Measurements from ENCODE around the gene HOXC11. TPM values are rescaled to one million over a fixed set of nuclear protein-coding genes. Genes with fewer than 3 reads are reported as not detected.

Gene HOXC11
- total and polyA plus RNA-seq, 10 of the 15 experiments (the other 5 are each of a cell fraction or from before 2014, with no cell fraction given), result not detected

DNA sequence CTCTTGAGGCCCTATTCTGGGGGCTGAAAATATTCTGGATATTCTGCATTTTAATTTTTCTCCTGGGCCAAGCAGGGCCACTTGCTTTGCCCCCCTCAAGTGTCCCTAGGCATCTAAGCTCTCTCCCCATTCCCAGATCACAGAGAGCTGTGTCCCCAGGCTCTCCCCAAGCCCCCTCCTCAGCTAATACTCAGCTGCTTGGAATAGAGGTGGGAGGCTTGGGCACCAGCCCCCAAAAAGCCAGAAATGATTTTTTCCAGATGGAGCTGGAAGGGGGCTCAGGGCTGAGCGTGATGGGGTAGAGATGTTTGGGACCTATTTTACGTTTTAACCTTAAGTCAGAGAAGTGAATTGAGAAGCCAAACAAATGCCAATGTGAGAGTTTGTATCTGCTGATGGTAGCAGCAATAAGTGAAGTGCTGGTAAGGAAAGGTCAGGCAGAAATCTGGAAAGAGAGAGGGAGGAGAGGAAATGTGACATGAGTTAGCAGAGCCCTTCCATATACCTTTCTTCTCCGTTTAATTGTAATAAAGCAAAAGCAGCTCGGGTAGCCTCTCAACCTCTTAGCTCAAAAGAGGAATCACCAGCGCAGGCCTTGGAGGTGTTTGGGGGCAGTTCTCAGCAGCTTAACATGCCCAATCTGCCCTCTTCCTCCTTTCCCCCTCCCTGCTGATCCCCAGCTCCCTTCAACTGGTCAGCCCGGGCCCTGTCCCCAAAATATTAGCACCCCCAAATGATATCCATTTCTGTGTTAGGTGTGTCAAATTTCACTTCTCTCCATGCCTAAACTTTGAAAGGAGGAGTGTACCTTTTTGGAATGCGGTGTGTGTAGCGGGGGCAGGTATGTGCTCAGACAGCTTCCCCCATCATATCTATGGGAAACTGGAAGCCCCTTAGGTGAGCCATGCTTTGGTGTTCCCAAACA, 50.3 kb downstream of the HOXC11 start (continued):
- TF ChIP-seq, protein P1, sequence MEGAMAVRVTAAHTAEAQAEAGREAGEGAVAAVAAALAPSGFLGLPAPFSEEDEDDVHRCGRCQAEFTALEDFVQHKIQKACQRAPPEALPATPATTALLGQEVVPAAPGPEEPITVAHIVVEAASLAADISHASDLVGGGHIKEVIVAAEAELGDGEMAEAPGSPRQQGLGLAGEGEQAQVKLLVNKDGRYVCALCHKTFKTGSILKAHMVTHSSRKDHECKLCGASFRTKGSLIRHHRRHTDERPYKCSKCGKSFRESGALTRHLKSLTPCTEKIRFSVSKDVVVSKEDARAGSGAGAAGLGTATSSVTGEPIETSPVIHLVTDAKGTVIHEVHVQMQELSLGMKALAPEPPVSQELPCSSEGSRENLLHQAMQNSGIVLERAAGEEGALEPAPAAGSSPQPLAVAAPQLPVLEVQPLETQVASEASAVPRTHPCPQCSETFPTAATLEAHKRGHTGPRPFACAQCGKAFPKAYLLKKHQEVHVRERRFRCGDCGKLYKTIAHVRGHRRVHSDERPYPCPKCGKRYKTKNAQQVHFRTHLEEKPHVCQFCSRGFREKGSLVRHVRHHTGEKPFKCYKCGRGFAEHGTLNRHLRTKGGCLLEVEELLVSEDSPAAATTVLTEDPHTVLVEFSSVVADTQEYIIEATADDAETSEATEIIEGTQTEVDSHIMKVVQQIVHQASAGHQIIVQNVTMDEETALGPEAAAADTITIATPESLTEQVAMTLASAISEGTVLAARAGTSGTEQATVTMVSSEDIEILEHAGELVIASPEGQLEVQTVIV (IDR thresholded peaks at IDR 0.05; ENCODE audit: borderline replicate concordance, partially characterized antibody), result no peak
- TF ChIP-seq PAX5 (IDR thresholded peaks at IDR 0.05; ENCODE audit: borderline replicate concordance, low read depth, low read length), result no peak

DNA sequence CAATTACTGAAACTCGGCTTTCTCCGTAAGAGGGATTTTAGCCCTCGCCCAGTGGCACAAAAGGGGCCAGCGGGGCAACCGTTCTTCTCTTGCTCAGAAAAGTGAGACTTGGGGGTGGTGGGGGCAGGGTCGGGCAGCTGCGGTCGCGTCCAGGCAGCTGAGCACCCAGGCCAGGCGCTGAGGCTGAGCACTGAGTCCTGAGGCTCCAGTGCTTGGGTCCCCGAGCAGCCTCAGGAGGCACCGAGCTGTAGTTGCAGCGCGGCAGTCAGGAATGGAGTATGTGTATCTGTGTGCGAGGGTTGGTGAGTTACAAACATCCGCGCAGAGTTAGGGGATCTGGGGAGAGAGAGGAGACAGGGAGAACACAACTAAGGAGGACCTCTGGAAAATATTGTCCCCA, 51.2 kb downstream of the HOXC11 start:
- Histone ChIP-seq H3K9ac (ENCODE audit: control insufficient read depth, insufficient read depth, low read length) (no peak overlapping the region), H3K27ac (ENCODE audit: control insufficient read depth, insufficient read depth) (no peak overlapping the region)
- WGBS (ENCODE audit: insufficient coverage, insufficient replicate concordance, low lambda C conversion rate, missing lambda C conversion rate), result 73% methylated on average over 17 of the region's 17 CpGs

More for the DNA sequence above, 51.2 kb downstream of the HOXC11 start:
- peaks cover 16% of the 10 kb centered on the region for H3K4me1 ChIP-seq (ENCODE audit: control insufficient read depth, insufficient read depth, low read length)
- H3K9me3 ChIP-seq (replicated peaks; ENCODE audit: control insufficient read depth, insufficient read depth, low read length), result no peaks in the 10 kb centered on the region
- intact Hi-C loops (cut with micrococcal nuclease; ENCODE audit: unreplicated experiment) (no loop called here), in situ Hi-C loops (cut with MboI) (loop anchor here (10.0 kb wide), 2 partner anchors 171 to 341 kb away; partner anchors contain the start of gene GPR84)
- DNase-seq (ENCODE audit: low read depth, low spot score), result no peak
- peaks cover 5 to 10% of the 10 kb centered on the region in 2 experiments for H3K27me3 ChIP-seq (replicated peaks in 1 of 2; ENCODE audit: control insufficient read depth in 2 of 2, insufficient read depth in 2 of 2, low read length in 1 of 2)
- ChIA-PET POLR2A (interaction anchor here (0.6 to 1.6 kb wide), 5 partner anchors 8 to 183 kb away, joined by 3 to 5 read pairs (median 3); no protein-coding TSS in a partner anchor), RAD21 (ENCODE audit: unreplicated experiment) (interaction anchor here (1.5 to 1.6 kb wide), 2 partner anchors 15 to 17 kb away, joined by 5 read pairs; partner anchors contain the start of gene HOXC8), SMC1A (ENCODE audit: uncharacterized antibody, unreplicated experiment) (interaction anchor here (0.6 to 2.3 kb wide), 12 partner anchors 8 to 192 kb away, joined by 3 to 22 read pairs (median 5); partner anchors contain the start of genes HOXC4, HOXC5 and SMUG1), CTCF (interaction anchor here (1.9 to 13.4 kb wide), 8 partner anchors 8 to 184 kb away, joined by 6 to 343 read pairs (median 18); partner anchors contain the start of genes HOXC10, HOXC4, HOXC5 and HOXC8)
- ATAC-seq, result no peak
- H3K79me2 ChIP-seq (ENCODE audit: control insufficient read depth, insufficient read depth, low read length), result no peaks in the 10 kb centered on the region
- BruUV-seq (replicated peaks), result no TSS peak
- no peak for FAIRE-seq
- H4K20me1 ChIP-seq (ENCODE audit: control insufficient read depth, insufficient read depth), result no peaks in the 10 kb centered on the region
- H3K4me2 ChIP-seq (ENCODE audit: control insufficient read depth, insufficient read depth), result no peak overlapping the region
- TF ChIP-seq, protein P1 (IDR thresholded peaks at IDR 0.05; ENCODE audit: borderline replicate concordance, partially characterized antibody), result no peak
- TF ChIP-seq SMARCA5 (IDR thresholded peaks at IDR 0.05) (no peak), PAX5 (IDR thresholded peaks at IDR 0.05; ENCODE audit: borderline replicate concordance, low read depth, low read length) (no peak), POLR2AphosphoS2 (IDR thresholded peaks at IDR 0.05; ENCODE audit: low read depth, low read length) (no peak), SMAD5 (IDR thresholded peaks at IDR 0.05; ENCODE audit: low read depth) (no peak), FOXK2 (IDR thresholded peaks at IDR 0.05) (no peak)
- TF ChIP-seq, protein P2, sequence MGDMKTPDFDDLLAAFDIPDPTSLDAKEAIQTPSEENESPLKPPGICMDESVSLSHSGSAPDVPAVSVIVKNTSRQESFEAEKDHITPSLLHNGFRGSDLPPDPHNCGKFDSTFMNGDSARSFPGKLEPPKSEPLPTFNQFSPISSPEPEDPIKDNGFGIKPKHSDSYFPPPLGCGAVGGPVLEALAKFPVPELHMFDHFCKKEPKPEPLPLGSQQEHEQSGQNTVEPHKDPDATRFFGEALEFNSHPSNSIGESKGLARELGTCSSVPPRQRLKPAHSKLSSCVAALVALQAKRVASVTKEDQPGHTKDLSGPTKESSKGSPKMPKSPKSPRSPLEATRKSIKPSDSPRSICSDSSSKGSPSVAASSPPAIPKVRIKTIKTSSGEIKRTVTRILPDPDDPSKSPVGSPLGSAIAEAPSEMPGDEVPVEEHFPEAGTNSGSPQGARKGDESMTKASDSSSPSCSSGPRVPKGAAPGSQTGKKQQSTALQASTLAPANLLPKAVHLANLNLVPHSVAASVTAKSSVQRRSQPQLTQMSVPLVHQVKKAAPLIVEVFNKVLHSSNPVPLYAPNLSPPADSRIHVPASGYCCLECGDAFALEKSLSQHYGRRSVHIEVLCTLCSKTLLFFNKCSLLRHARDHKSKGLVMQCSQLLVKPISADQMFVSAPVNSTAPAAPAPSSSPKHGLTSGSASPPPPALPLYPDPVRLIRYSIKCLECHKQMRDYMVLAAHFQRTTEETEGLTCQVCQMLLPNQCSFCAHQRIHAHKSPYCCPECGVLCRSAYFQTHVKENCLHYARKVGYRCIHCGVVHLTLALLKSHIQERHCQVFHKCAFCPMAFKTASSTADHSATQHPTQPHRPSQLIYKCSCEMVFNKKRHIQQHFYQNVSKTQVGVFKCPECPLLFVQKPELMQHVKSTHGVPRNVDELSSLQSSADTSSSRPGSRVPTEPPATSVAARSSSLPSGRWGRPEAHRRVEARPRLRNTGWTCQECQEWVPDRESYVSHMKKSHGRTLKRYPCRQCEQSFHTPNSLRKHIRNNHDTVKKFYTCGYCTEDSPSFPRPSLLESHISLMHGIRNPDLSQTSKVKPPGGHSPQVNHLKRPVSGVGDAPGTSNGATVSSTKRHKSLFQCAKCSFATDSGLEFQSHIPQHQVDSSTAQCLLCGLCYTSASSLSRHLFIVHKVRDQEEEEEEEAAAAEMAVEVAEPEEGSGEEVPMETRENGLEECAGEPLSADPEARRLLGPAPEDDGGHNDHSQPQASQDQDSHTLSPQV (IDR thresholded peaks at IDR 0.05), result no peak
- no peaks in the 10 kb centered on the region for H3K36me3 ChIP-seq (ENCODE audit: control insufficient read depth in 2 of 2, insufficient read depth in 2 of 2, low read length in 1 of 2)
- no peak overlapping the region for H2AFZ ChIP-seq (ENCODE audit: control insufficient read depth, low read depth, low read length)
- no peak overlapping the region for H3K4me3 ChIP-seq

Data from GM12878 (cell line).